CD4-positive, alpha-beta T cell treated with Interleukin-6 for 4 hours (primary cell): ENCODE measurements around the gene ARHGAP40.

Experiments
- DNase-seq: peaks from one replicate; pipeline ENCODE4 v3.0.0-alpha.2; 2020; ENCODE audit warnings: mixed read lengths

The ARHGAP40 gene

DNA sequence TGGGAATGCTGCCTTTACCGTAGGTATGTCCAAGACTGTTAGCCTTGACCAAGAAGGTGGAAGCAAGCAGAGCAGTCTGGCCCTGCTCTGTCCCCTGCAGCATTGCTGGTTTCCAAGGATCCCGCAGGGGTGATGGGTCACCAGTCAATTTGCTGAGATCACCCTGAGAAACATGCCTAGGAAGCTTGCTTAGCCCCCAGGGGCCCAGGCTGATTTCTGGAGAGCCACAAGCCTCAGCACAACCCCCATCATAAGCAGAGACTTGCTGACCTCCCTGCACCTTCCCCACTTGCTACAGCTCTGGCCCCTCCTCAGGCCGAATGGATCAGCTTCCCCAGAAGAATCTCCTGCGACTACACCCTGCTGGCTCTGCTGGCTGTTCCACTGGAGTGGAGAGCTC is 21.5 kb downstream of the ARHGAP40 start:
- DNase-seq: no peak

GRCh38 chr20:38624084-38624483 is 22.5 kb downstream of the ARHGAP40 start:
- DNase-seq: no peak

GRCh38 chr20:38625896-38626295 is 24.3 kb downstream of the ARHGAP40 start:
- no peak for DNase-seq

- no peak for DNase-seq
Measured at GRCh38 chr20:38626921-38627659, 25.5 kb downstream of the ARHGAP40 start.

DNA sequence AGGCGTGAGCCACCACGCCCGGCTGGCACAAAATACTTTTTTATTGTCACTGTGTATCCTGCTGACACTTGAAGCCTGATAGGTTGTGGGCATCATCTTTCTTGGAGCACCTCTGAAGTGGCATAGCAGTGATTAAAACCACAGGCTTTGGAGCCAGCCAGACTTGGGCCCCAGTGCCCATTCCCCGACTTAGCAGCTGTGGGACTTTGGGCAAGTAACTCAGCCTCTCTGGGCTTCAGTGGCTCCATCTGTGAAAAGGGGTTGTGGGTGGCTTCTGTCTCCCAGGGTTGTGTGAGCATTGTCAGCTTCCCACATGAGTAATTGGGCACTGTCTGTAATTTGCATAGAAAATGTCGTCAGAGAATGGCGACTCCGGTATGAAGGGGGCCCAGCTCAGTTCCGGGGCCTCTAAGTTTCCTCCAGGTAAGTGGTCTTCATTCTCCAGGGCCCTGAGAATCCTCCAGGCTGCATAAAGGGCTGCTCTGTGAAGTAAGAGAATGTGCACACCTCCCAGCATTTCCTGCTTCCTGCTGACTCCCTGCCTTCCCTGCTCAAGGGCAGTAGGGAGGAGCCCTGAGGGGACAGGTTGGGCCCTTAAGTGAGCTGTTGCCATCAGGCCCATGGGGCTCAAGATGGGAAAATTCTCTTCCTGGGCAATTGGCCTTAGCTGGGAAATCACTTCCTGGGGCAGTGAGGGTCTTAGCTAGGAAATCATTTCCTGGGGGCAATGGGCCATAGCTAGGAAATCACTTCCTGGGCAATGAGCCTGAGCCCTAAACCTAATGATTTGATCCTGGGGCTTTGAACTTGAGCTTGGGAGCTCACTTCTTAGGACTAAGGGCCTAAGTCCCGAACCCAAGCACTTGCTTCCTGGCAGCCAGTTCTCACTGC is 27.2 kb downstream of the ARHGAP40 start:
- DNase-seq: no peak

DNA sequence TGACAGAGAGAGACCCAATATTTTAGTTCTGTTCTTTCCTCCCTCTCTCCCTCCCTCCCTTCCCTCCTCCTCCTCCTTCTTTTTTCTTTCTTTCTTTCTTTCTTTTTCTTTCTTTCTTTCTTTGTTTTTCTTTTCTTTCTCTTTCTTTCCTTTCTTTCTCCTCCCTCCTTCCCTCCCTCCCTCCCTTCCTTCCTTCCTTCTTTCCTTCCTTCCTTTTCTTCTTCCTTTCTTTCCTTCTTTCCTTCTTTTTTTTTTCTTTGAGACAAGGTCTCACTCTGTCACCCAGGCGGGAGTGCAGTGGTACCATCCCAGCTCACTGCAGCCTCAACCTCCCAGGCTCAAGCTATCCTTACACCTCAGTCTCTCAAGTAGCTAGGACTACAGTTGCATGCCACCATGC is 28.4 kb downstream of the ARHGAP40 start:
- no peak for DNase-seq

DNA sequence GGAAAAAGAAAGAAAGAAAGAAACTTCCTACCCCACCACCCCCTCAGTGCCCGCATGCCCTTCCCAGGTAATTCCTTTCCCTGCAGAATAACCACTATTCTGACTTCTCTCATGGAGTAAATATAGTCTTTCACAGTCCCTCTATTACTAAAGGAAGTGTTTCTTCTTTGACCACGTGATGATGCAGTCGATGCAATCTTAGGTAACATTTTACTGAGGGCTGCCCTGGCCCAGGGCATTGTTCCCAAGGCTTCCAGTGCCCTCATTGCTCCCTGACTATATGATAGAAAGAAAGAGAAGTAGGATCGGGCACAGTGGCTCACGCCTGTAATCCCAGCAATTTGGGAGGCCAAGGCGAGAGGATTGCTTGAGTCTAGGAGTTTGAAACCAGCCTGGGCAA is 29.1 kb downstream of the ARHGAP40 start:
- no peak for DNase-seq

- no peak for DNase-seq
Measured at GRCh38 chr20:38631155-38632022, 29.8 kb downstream of the ARHGAP40 start.

DNA sequence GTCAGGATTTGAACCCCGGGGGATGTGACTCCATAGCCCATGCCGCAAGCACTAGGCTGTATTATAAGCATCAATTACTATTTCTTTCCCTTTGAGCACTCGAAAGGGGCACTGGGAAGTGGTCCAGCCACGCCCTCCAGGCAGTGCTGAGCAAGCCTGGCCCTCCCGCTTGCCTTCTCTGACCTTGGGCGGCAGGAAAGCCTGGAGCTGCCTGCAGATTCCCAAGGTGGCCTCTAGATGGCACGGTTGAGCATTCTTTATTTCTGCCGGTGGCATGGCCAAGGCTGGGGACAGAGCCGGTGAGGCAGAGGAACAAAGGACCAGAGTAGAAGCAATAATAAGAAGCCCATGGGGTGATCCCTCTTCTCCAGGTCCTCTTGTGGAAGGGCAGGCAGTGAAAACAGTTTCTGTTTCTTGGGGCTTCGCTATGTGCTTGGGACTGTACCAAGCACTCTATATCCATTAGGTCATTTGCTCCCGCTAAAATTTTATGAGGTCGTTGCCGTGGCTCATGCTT is 32.0 kb downstream of the ARHGAP40 start:
- DNase-seq: peak; percentile 61

- no peak for DNase-seq
Measured at GRCh38 chr20:38635721-38636288, 34.2 kb downstream of the ARHGAP40 start.

GRCh38 chr20:38640521-38640920 is 38.9 kb downstream of the ARHGAP40 start:
- no peak for DNase-seq

DNA sequence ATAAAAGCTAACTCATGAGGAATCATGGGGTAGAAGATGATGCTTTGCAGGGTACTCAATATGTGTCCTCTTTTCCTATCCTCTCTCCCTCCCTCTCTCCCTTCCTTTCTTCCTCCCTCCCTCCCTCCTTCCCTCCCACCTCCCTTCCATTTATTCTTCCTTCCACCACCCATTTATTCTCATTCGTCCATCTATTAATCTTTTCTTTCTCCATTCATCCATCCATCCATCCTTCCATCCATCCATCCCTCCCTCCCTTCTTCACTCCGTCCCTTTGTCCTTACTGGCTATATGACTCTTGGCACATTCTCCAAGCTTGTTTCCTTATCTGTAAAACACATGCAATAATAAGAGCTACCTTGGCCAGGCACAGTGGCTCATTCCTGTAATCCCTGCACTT is 40.9 kb downstream of the ARHGAP40 start:
- no peak for DNase-seq

GRCh38 chr20:38644588-38645260 is 43.1 kb downstream of the ARHGAP40 start:
- no peak for DNase-seq

- no peak for DNase-seq
Measured at GRCh38 chr20:38645351-38645750, 43.7 kb downstream of the ARHGAP40 start.

GRCh38 chr20:38645980-38646858 is 44.6 kb downstream of the ARHGAP40 start:
- DNase-seq: peak; percentile 92

DNA sequence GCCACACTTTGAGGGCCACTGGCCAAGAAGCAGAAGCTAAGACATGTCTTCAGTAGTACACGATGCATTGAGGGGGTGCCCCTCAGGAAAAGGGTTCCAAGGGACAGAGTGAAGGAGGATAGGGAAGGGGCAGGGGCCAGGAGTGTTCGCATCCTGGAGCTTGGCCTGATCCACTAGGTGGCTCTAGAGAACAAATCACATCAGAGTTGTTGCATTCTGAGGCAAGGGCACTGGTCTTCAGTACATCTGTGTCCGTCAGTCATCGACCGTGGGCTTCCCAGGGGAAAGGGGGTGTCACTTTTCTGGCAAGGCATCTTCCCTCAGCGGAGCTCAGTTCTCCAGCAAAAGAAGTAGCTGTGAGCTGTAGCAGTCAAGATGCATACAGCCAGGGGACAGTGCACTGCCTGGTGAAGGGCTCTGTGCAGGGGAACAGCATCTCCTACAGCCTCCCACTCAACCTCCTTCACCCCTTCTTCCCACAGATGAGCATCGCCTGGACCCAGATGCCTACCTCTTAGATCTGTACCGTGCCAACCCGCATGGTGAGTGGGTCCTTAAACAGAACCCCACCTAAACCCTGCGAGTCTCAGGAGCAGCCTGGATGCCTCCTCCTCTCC is 47.8 kb downstream of the ARHGAP40 start:
- peak; percentile 6 for DNase-seq

GRCh38 chr20:38650010-38650409 is 48.4 kb downstream of the ARHGAP40 start:
- DNase-seq: no peak

DNA sequence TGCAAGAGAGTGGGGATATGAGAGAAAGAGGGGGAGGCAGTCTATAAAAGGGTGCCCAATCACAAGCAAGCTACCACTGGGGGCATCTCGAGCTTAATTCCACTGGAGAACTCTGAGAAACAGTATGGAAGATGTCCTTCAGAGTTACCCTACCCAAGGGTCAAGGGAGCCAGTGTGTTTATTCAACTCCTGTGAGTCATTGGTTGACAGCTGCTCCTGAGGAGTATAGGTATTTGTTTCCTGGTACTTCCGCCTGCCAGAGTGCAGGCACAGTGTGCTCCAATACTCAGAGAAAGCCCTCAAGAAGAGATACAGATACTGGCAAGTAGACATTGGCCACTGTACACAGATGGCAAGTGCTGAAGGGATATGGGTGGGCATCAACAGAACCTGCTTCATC is 49.5 kb downstream of the ARHGAP40 start:
- DNase-seq: no peak

GRCh38 chr20:38651562-38651961 is 50.0 kb downstream of the ARHGAP40 start:
- no peak for DNase-seq

DNA sequence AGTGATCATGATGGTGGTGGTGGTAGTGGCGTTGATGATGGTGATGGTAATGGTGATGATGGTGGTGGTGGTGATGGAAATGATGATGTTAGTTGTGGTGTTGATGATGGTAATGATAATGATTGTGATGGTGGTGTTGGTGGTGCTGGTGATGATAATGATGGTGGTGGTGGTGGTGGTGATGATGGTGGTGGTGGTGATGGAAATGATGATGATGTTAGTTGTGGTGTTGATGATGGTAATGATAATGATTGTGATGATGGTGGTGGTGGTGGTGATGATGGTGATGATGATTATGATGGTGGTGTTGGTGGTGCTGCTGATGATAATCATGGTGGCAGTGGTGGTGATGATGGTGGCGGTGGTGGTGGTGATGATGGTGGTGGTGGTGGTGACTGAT is 51.4 kb downstream of the ARHGAP40 start:
- DNase-seq: no peak
